GM21528 (cell line): ENCODE data around the gene FAM149B1.

ENCODE experiments used
- ATAC-seq: cut with Tn5 transposase; IDR thresholded peaks from one replicate; pipeline ENCODE4 v1.9.1; 2021; ENCODE audit warnings: mild to moderate bottlenecking, moderate library complexity; ENCODE audit not compliant: unreplicated experiment, low FRiP score

Gene FAM149B1

GRCh38 chr10:73172867-73173266, 4.9 kb downstream of the FAM149B1 start:
- no peak for ATAC-seq

GRCh38 chr10:73174148-73174925, 6.4 kb downstream of the FAM149B1 start:
- ATAC-seq: no peak

GRCh38 chr10:73182568-73182967, 14.6 kb downstream of the FAM149B1 start:
- ATAC-seq: no peak

GRCh38 chr10:73183667-73184281, 15.9 kb downstream of the FAM149B1 start:
- no peak for ATAC-seq

GRCh38 chr10:73186266-73186665, 18.3 kb downstream of the FAM149B1 start:
- no peak for ATAC-seq

- ATAC-seq: no peak
These were observed 22.3 kb downstream of the FAM149B1 start for GRCh38 chr10:73190188-73190587.

GRCh38 chr10:73205081-73205480, 37.2 kb downstream of the FAM149B1 start:
- no peak for ATAC-seq

- ATAC-seq: no peak
These were observed 38.0 kb downstream of the FAM149B1 start for GRCh38 chr10:73205890-73206289.

- no peak for ATAC-seq
These were observed 38.5 kb downstream of the FAM149B1 start for GRCh38 chr10:73206385-73206784.

GRCh38 chr10:73207883-73208282, 40.0 kb downstream of the FAM149B1 start:
- ATAC-seq: no peak

- no peak for ATAC-seq
These were observed 41.8 kb downstream of the FAM149B1 start for GRCh38 chr10:73209705-73210104.

GRCh38 chr10:73210395-73211105, 42.6 kb downstream of the FAM149B1 start:
- ATAC-seq: no peak

GRCh38 chr10:73211106-73211811, 43.3 kb downstream of the FAM149B1 start:
- no peak for ATAC-seq

GRCh38 chr10:73215749-73216148, 47.8 kb downstream of the FAM149B1 start:
- no peak for ATAC-seq

GRCh38 chr10:73217628-73218027, 49.7 kb downstream of the FAM149B1 start:
- ATAC-seq: no peak

GRCh38 chr10:73218431-73219191, 50.7 kb downstream of the FAM149B1 start:
- ATAC-seq: no peak

- ATAC-seq: no peak
These were observed 51.5 kb downstream of the FAM149B1 start for GRCh38 chr10:73219384-73219783.

GRCh38 chr10:73220989-73221388, 53.1 kb downstream of the FAM149B1 start:
- ATAC-seq: no peak

- no peak for ATAC-seq
These were observed 57.6 kb downstream of the FAM149B1 start for GRCh38 chr10:73225518-73225917.

GRCh38 chr10:73226663-73227062, 58.7 kb downstream of the FAM149B1 start:
- no peak for ATAC-seq
